Subcutaneous abdominal adipose tissue (tissue), 5 donors: ENCODE data around the gene RAB8B.
A peak's percentile ranks its signal among the peaks of the same experiment; 100 is the strongest.

Experiments used
- H3K27ac ChIP-seq: one replicate; pipeline ENCODE4 v1.7.0; 2013; ENCODE audit warnings: low read depth, mild to moderate bottlenecking, inconsistent platforms, low read length, moderate library complexity
- H3K27me3 ChIP-seq, 5 donors: one replicate each; pipeline ENCODE4 v1.7.0; 2013; ENCODE audit warnings: low read length in 5 of 5, inconsistent platforms in 1 of 5; ENCODE audit not compliant: control insufficient read depth in 5 of 5, insufficient read depth in 4 of 5
- H3K36me3 ChIP-seq, 5 donors: one replicate each; pipeline ENCODE4 v1.7.0; 2013; ENCODE audit warnings: low read length in 5 of 5; ENCODE audit not compliant: control insufficient read depth in 5 of 5, insufficient read depth in 5 of 5
- H3K4me1 ChIP-seq, 5 donors: one replicate each; pipeline ENCODE4 v1.7.0; 2013; ENCODE audit warnings: low read length in 5 of 5, mild to moderate bottlenecking in 3 of 5, moderate library complexity in 1 of 5; ENCODE audit not compliant: control insufficient read depth in 5 of 5, insufficient read depth in 5 of 5
- H3K4me3 ChIP-seq, 5 donors: one replicate each; pipeline ENCODE4 v1.7.0; 2013; ENCODE audit warnings: low read length in 5 of 5, low read depth in 1 of 5
- H3K9ac ChIP-seq, 5 donors: one replicate each; pipeline ENCODE4 v1.7.0; 2013; ENCODE audit warnings: low read length in 5 of 5, mild to moderate bottlenecking in 4 of 5, moderate library complexity in 3 of 5
- H3K9me3 ChIP-seq, 5 donors: one replicate each; pipeline ENCODE4 v1.7.0; 2013; ENCODE audit warnings: low read length in 5 of 5; ENCODE audit not compliant: control insufficient read depth in 5 of 5
- donor health status: healthy.
- donor health status: healthy.
- donor health status: healthy.
- donor health status: healthy.
- donor health status: healthy.

The RAB8B gene

GRCh38 chr15:63192619-63193206 lies 3.3 kb downstream of the RAB8B start:
- H3K4me1 ChIP-seq, result peaks cover 0 to 67% (median 53%) of the 10 kb centered on the region in 5 donors
- no peaks in the 10 kb centered on the region for H3K9me3 ChIP-seq
- H3K27ac ChIP-seq, result no peak overlapping the region
- no peak overlapping the region for H3K9ac ChIP-seq
- H3K4me3 ChIP-seq, result no peak overlapping the region
- no peaks in the 10 kb centered on the region for H3K27me3 ChIP-seq
- no peaks in the 10 kb centered on the region for H3K36me3 ChIP-seq

GRCh38 chr15:63194302-63194701 lies 4.9 kb downstream of the RAB8B start:
- Histone ChIP-seq H3K36me3 (no peaks in the 10 kb centered on the region), H3K27me3 (no peaks in the 10 kb centered on the region), H3K9ac (no peak overlapping the region), H3K27ac (no peak overlapping the region), H3K9me3 (no peaks in the 10 kb centered on the region), H3K4me3 (peak overlapping the region in 2 of 5 donors; percentile 4 to 24), H3K4me1 (peaks cover 0 to 74% (median 59%) of the 10 kb centered on the region in 5 donors)

GRCh38 chr15:63194880-63195568 lies 5.6 kb downstream of the RAB8B start:
- no peak overlapping the region for H3K27ac ChIP-seq
- no peak overlapping the region for H3K9ac ChIP-seq
- no peaks in the 10 kb centered on the region for H3K9me3 ChIP-seq
- H3K4me1 ChIP-seq, result peaks cover 0 to 71% (median 56%) of the 10 kb centered on the region in 5 donors
- peak overlapping the region in 1 of 5 donors; percentile 9 for H3K4me3 ChIP-seq
- no peaks in the 10 kb centered on the region for H3K36me3 ChIP-seq
- H3K27me3 ChIP-seq, result no peaks in the 10 kb centered on the region

- peaks cover 0 to 65% (median 51%) of the 10 kb centered on the region in 5 donors for H3K4me1 ChIP-seq
- H3K9me3 ChIP-seq, result no peaks in the 10 kb centered on the region
- no peaks in the 10 kb centered on the region for H3K27me3 ChIP-seq
- H3K27ac ChIP-seq, result no peak overlapping the region
- H3K36me3 ChIP-seq, result no peaks in the 10 kb centered on the region
- no peak overlapping the region for H3K4me3 ChIP-seq
- H3K9ac ChIP-seq, result no peak overlapping the region
Measured at GRCh38 chr15:63195569-63196015, 6.2 kb downstream of the RAB8B start.

- no peaks in the 10 kb centered on the region for H3K9me3 ChIP-seq
- no peaks in the 10 kb centered on the region for H3K27me3 ChIP-seq
- H3K36me3 ChIP-seq, result no peaks in the 10 kb centered on the region
- no peak overlapping the region for H3K4me3 ChIP-seq
- peaks cover 0 to 55% (median 47%) of the 10 kb centered on the region in 5 donors for H3K4me1 ChIP-seq
- no peak overlapping the region for H3K27ac ChIP-seq
- H3K9ac ChIP-seq, result peak overlapping the region in 1 of 5 donors; percentile 51
Measured at GRCh38 chr15:63196842-63197241, 7.4 kb downstream of the RAB8B start.

- Histone ChIP-seq H3K36me3 (no peaks in the 10 kb centered on the region), H3K27me3 (no peaks in the 10 kb centered on the region), H3K9ac (no peak overlapping the region), H3K4me1 (peaks cover 0 to 55% (median 47%) of the 10 kb centered on the region in 5 donors), H3K9me3 (no peaks in the 10 kb centered on the region), H3K4me3 (no peak overlapping the region), H3K27ac (no peak overlapping the region)
Measured at GRCh38 chr15:63197626-63198025, 8.2 kb downstream of the RAB8B start.

- H3K4me3 ChIP-seq, result no peak overlapping the region
- H3K9me3 ChIP-seq, result no peaks in the 10 kb centered on the region
- H3K9ac ChIP-seq, result no peak overlapping the region
- no peaks in the 10 kb centered on the region for H3K27me3 ChIP-seq
- H3K36me3 ChIP-seq, result no peaks in the 10 kb centered on the region
- no peak overlapping the region for H3K27ac ChIP-seq
- peaks cover 0 to 55% (median 45%) of the 10 kb centered on the region in 5 donors for H3K4me1 ChIP-seq
Measured at GRCh38 chr15:63198371-63199250, 9.2 kb downstream of the RAB8B start.

- Histone ChIP-seq H3K36me3 (no peaks in the 10 kb centered on the region), H3K9ac (no peak overlapping the region), H3K9me3 (no peaks in the 10 kb centered on the region), H3K27ac (no peak overlapping the region), H3K27me3 (no peaks in the 10 kb centered on the region), H3K4me3 (no peak overlapping the region), H3K4me1 (peaks cover 0 to 36% (median 26%) of the 10 kb centered on the region in 5 donors)
Measured at GRCh38 chr15:63200464-63201249, 11.3 kb downstream of the RAB8B start.

GRCh38 chr15:63202861-63203260 lies 13.5 kb downstream of the RAB8B start:
- Histone ChIP-seq H3K27ac (no peak overlapping the region), H3K36me3 (no peaks in the 10 kb centered on the region), H3K9ac (no peak overlapping the region), H3K4me3 (no peak overlapping the region), H3K9me3 (no peaks in the 10 kb centered on the region), H3K4me1 (peaks cover 0 to 29% (median 15%) of the 10 kb centered on the region in 5 donors), H3K27me3 (no peaks in the 10 kb centered on the region)
